Ascending aorta (tissue), 2 donors: ENCODE measurements around the gene CYP2C19. TPM values are rescaled to one million over a fixed set of nuclear protein-coding genes. Genes with fewer than 3 reads are reported as not detected.

ENCODE experiments used
- DNase-seq, 2 donors: peaks; one replicate each; pipeline ENCODE4 v3.0.0-alpha.2; 2019; ENCODE audit warnings: low spot score in 2 of 2
- H3K27ac ChIP-seq, 2 donors: fragments of 200-600 bp; sonication (generic); one replicate each; pipeline ENCODE4 v1.5.1; 2016 to 2017; ENCODE audit warnings: mild to moderate bottlenecking in 1 of 2
- H3K27me3 ChIP-seq: fragments of 200-600 bp; sonication (generic); one replicate; pipeline ENCODE4 v1.5.1; 2017
- H3K36me3 ChIP-seq, 2 donors: fragments of 200-600 bp; sonication (generic); one replicate each; pipeline ENCODE4 v1.5.1; 2016
- H3K4me1 ChIP-seq, 2 donors: fragments of 200-600 bp; sonication (generic); one replicate each; pipeline ENCODE4 v1.5.1; 2016 to 2017; ENCODE audit warnings: mild to moderate bottlenecking in 1 of 2
- H3K4me3 ChIP-seq, 2 donors: fragments of 200-600 bp; sonication (generic); one replicate each; pipeline ENCODE4 v1.5.1; 2016 to 2017; ENCODE audit warnings: mild to moderate bottlenecking in 1 of 2
- H3K9me3 ChIP-seq, 2 donors: fragments of 200-600 bp; sonication (generic); one replicate each; pipeline ENCODE4 v1.5.1; 2016
- intact Hi-C: fragments of 100-400 bp; cut with DNase I; formaldehyde crosslinking; loops from one replicate; pipeline ENCODE4 v1.15.1; 2023
- total RNA-seq: library from RNA; depleted of rRNA; stranded (reverse); fragments of >200 nt; gene quantifications from one replicate; pipeline ENCODE4 v1.1.0, GENCODE V29; 2016
- TF ChIP-seq, protein P1 (sequence below), 3 experiments: fragments of 200-600 bp in 2 of 3; fragments of 450-650 bp in 1 of 3; sonication (generic) in 2 of 3; IDR thresholded peaks; one replicate each; pipeline ENCODE4 v1.5.1; 2016 to 2019; ENCODE audit warnings: antibody characterized with exemption in 3 of 3, mild to moderate bottlenecking in 1 of 3, moderate library complexity in 1 of 3

CYP2C19 gene
- total RNA-seq, 1 donor from 2014 or later: not detected

DNA sequence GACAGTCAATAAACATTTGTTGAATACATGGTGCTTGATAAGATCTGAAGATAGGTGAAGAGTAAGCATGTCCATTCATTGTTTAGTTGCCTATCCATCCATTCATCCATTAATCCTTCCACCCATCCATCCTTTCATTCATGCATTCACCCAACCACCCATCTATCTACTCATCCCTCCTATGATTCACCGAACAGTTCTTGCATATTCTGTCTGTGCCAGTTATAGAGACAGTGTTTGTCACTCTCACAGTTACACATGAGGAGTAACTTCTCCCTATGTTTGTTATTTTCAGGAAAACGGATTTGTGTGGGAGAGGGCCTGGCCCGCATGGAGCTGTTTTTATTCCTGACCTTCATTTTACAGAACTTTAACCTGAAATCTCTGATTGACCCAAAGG, 90.0 kb downstream of the CYP2C19 start:
- Histone ChIP-seq H3K36me3 (no peaks in the 10 kb centered on the region), H3K9me3 (no peaks in the 10 kb centered on the region), H3K27me3 (no peaks in the 10 kb centered on the region), H3K4me3 (no peak overlapping the region), H3K27ac (no peak overlapping the region), H3K4me1 (no peaks in the 10 kb centered on the region)
- TF ChIP-seq, protein P1, sequence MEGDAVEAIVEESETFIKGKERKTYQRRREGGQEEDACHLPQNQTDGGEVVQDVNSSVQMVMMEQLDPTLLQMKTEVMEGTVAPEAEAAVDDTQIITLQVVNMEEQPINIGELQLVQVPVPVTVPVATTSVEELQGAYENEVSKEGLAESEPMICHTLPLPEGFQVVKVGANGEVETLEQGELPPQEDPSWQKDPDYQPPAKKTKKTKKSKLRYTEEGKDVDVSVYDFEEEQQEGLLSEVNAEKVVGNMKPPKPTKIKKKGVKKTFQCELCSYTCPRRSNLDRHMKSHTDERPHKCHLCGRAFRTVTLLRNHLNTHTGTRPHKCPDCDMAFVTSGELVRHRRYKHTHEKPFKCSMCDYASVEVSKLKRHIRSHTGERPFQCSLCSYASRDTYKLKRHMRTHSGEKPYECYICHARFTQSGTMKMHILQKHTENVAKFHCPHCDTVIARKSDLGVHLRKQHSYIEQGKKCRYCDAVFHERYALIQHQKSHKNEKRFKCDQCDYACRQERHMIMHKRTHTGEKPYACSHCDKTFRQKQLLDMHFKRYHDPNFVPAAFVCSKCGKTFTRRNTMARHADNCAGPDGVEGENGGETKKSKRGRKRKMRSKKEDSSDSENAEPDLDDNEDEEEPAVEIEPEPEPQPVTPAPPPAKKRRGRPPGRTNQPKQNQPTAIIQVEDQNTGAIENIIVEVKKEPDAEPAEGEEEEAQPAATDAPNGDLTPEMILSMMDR (IDR thresholded peaks at IDR 0.05): no peak
- intact Hi-C loops: no loop called here
- no peak for DNase-seq

DNA sequence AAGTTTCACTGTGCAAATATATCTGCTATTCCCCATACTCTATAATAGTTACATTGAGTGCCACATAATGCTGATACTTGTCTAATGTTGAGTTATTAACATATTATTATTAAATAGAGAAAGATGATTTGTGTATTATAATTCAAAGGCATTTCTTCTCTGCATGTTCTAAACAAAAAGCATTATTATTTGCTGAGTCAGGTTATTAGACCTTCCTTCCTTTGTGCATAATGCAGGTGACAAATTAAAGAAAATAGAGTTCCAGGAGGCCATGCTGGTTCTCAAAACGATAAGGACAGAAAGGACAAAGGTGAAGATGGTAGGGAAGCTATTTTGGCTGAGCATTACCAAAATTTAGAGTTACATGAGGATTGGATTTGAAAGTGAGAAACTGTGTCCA, 90.6 kb downstream of the CYP2C19 start:
- Histone ChIP-seq H3K4me3 (no peak overlapping the region), H3K27me3 (no peaks in the 10 kb centered on the region), H3K4me1 (no peaks in the 10 kb centered on the region), H3K9me3 (no peaks in the 10 kb centered on the region), H3K27ac (no peak overlapping the region), H3K36me3 (no peaks in the 10 kb centered on the region)
- intact Hi-C loops: no loop called here
- TF ChIP-seq, protein P1 (IDR thresholded peaks at IDR 0.05): no peak
- no peak for DNase-seq

DNA sequence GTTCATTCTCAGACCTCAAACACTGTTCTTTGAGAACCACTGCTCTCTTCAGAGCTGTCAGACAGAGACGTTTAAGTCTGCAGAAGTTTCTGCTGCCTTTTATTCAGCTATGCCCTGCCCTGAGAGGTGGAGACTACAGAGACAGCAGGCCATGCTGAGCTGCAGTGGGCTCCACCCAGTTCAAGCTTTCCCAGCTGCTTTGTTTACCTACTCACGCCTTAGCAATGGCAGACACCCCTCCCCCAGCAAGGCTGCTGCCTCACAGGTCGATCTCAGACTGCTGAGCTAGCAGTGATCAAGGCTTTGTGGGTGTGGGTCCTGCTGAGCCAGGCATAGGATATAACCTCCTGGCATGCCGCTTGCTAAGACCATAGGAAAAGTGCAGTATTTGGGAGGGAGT, 95.5 kb downstream of the CYP2C19 start:
- Histone ChIP-seq H3K4me3 (no peak overlapping the region), H3K36me3 (no peaks in the 10 kb centered on the region), H3K4me1 (no peaks in the 10 kb centered on the region), H3K27ac (no peak overlapping the region), H3K27me3 (no peaks in the 10 kb centered on the region), H3K9me3 (no peaks in the 10 kb centered on the region)
- no peak for DNase-seq
- TF ChIP-seq, protein P1 (IDR thresholded peaks at IDR 0.05): no peak
- intact Hi-C loops: no loop called here

DNA sequence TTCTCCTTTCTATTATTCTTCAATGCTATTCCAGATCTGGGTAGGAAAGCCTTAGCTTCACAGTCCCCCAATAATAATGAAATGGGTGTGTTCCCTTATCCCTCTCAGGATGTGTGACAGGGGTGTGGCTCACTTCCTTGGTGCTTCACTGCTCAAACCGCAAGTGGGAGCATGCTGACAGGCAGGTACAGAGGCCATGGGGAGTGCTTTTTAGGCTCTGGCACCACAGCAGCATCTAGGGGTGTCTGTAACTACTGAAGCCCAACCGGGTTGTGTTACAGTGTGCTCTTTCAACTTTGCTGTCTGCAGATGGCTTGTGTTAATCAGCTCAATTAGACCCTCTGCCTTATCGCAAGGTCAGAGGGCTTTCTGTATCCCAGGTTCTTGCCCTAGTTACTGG, 96.6 kb downstream of the CYP2C19 start:
- H3K27me3 ChIP-seq: no peaks in the 10 kb centered on the region
- no peak overlapping the region for H3K27ac ChIP-seq
- intact Hi-C loops: no loop called here
- no peaks in the 10 kb centered on the region for H3K4me1 ChIP-seq
- no peak overlapping the region for H3K4me3 ChIP-seq
- H3K9me3 ChIP-seq: no peaks in the 10 kb centered on the region
- H3K36me3 ChIP-seq: no peaks in the 10 kb centered on the region
- DNase-seq: no peak
- TF ChIP-seq, protein P1 (IDR thresholded peaks at IDR 0.05): no peak

DNA sequence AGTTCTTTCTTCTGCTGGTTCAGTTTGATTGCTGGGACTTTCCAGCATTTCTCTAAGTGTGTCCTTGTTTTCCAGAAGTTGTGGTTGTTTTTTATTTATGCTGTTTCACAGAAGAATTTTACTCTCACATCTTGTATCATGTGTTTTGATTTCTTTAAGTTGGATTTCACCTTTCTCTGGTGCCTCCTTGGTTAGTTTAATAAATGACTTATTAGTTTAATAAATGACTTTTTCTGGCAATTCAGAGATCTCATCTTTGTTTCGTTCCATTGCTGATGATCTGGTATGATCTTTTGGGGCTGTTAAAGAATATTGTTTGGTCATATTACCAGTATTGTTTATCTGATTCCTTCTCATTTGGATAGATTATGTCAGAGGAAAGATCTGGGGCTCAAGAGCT, 116.2 kb downstream of the CYP2C19 start:
- DNase-seq: no peak
- intact Hi-C loops: no loop called here
- TF ChIP-seq, protein P1 (IDR thresholded peaks at IDR 0.05): no peak
- Histone ChIP-seq H3K4me3 (no peak overlapping the region), H3K36me3 (no peaks in the 10 kb centered on the region), H3K27me3 (no peaks in the 10 kb centered on the region), H3K4me1 (no peaks in the 10 kb centered on the region), H3K27ac (no peak overlapping the region), H3K9me3 (no peaks in the 10 kb centered on the region)

DNA sequence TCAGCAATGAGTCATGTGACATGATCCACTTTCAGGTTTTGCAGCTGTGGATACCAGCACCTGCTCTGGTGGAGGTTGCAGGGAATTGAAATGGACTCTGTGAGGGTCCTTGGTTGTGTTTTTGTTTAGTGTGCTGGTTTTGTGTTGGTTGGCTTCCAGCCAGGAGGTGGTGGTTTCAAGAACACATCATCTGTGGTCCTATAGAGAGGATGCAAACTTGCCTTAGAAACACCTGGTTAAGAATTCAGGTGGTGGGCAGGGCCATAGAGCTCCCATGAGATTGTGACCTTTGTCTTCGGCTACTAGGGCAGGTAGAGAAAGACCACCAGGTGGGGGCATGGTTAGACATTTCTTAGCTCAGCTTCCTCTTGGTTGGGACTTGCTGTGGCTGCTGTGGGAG, 116.7 kb downstream of the CYP2C19 start:
- Histone ChIP-seq H3K4me1 (no peaks in the 10 kb centered on the region), H3K27me3 (no peaks in the 10 kb centered on the region), H3K36me3 (no peaks in the 10 kb centered on the region), H3K4me3 (no peak overlapping the region), H3K27ac (no peak overlapping the region), H3K9me3 (no peaks in the 10 kb centered on the region)
- intact Hi-C loops: no loop called here
- TF ChIP-seq, protein P1 (IDR thresholded peaks at IDR 0.05): no peak
- no peak for DNase-seq
